Kasumi-1 (cell line): Measurements from ENCODE around the gene PTPN18.

Experiments
- DNase-seq, 2 experiments: peaks; one replicate each; lab custom pipeline; 2025; lab: John Stamatoyannopoulos, UW

The PTPN18 gene

GRCh38 chr2:130366720-130367119 is 10.9 kb downstream of the PTPN18 start:
- no peak for DNase-seq

GRCh38 chr2:130368786-130369185 is 12.9 kb downstream of the PTPN18 start:
- DNase-seq, result no peak

- DNase-seq, result peak in 1 of 2 experiments; percentile 24
Measured at GRCh38 chr2:130369311-130369964, 13.6 kb downstream of the PTPN18 start.

GRCh38 chr2:130369965-130370341 is 14.1 kb downstream of the PTPN18 start:
- no peak for DNase-seq

- no peak for DNase-seq
Measured at GRCh38 chr2:130370490-130370889, 14.6 kb downstream of the PTPN18 start.

- peak in 1 of 2 experiments; percentile 81 for DNase-seq
Measured at GRCh38 chr2:130371723-130372054, 15.8 kb downstream of the PTPN18 start.

GRCh38 chr2:130372055-130372832 is 16.4 kb downstream of the PTPN18 start:
- peak; percentile 65 to 81 for DNase-seq

GRCh38 chr2:130372833-130373807 is 17.3 kb downstream of the PTPN18 start:
- no peak for DNase-seq

GRCh38 chr2:130373808-130374365 is 18.0 kb downstream of the PTPN18 start:
- DNase-seq, result no peak

GRCh38 chr2:130374587-130375290 is 18.9 kb downstream of the PTPN18 start:
- DNase-seq, result no peak

GRCh38 chr2:130375291-130376266 is 19.7 kb downstream of the PTPN18 start:
- DNase-seq, result no peak

GRCh38 chr2:130376433-130377293 is 20.8 kb downstream of the PTPN18 start:
- DNase-seq, result no peak

- no peak for DNase-seq
Measured at GRCh38 chr2:130377491-130377890, 21.6 kb downstream of the PTPN18 start.

- no peak for DNase-seq
Measured at GRCh38 chr2:130378206-130378897, 22.5 kb downstream of the PTPN18 start.

- no peak for DNase-seq
Measured at GRCh38 chr2:130378898-130379214, 23.0 kb downstream of the PTPN18 start.

GRCh38 chr2:130380096-130380934 is 24.5 kb downstream of the PTPN18 start:
- peak; percentile 15 to 23 for DNase-seq

GRCh38 chr2:130381145-130381544 is 25.3 kb downstream of the PTPN18 start:
- no peak for DNase-seq

- DNase-seq, result no peak
Measured at GRCh38 chr2:130381619-130382018, 25.8 kb downstream of the PTPN18 start.
